Liver (tissue), 9 donors: ENCODE results near the gene SF3B5. TPM values are rescaled to one million over a fixed set of nuclear protein-coding genes. Genes with fewer than 3 reads are reported as not detected.

Source experiments
- DNase-seq: peaks from one replicate; pipeline ENCODE4 v3.0.0-alpha.2; 2017; ENCODE audit warnings: low spot score
- H3K27ac ChIP-seq, 2 donors: one replicate each; pipeline ENCODE4 v1.7.0; 2013; ENCODE audit warnings: inconsistent platforms in 2 of 2, low read length in 2 of 2, control low read depth in 1 of 2, low read depth in 1 of 2, mild to moderate bottlenecking in 1 of 2
- H3K27me3 ChIP-seq, 4 donors: one replicate each; pipeline versions ENCODE4 v1.6.1 to v1.7.0; 2013; ENCODE audit warnings: low read length in 3 of 4, inconsistent platforms in 1 of 4, mild to moderate bottlenecking in 1 of 4, moderate library complexity in 1 of 4; ENCODE audit not compliant: control insufficient read depth in 4 of 4, insufficient read depth in 4 of 4
- H3K36me3 ChIP-seq, 4 donors: one replicate each; pipeline versions ENCODE4 v1.6.1 to v1.7.0; 2013; ENCODE audit warnings: low read length in 3 of 4, mild to moderate bottlenecking in 3 of 4, low read depth in 1 of 4, moderate library complexity in 1 of 4; ENCODE audit not compliant: control insufficient read depth in 4 of 4, insufficient read depth in 3 of 4
- H3K4me1 ChIP-seq, 4 donors: one replicate each; pipeline versions ENCODE4 v1.6.1 to v1.7.0; 2013; ENCODE audit warnings: low read length in 3 of 4, mild to moderate bottlenecking in 3 of 4, moderate library complexity in 1 of 4; ENCODE audit not compliant: control insufficient read depth in 4 of 4, insufficient read depth in 4 of 4
- H3K4me3 ChIP-seq, 3 donors: one replicate each; pipeline versions ENCODE4 v1.6.1 to v1.7.0; 2013; ENCODE audit warnings: low read length in 3 of 3, control low read depth in 1 of 3, low read depth in 1 of 3, mild to moderate bottlenecking in 1 of 3
- H3K9ac ChIP-seq, 2 donors: one replicate each; pipeline ENCODE4 v1.7.0; 2013; ENCODE audit warnings: low read length in 2 of 2, mild to moderate bottlenecking in 2 of 2, moderate library complexity in 2 of 2, control low read depth in 1 of 2, low read depth in 1 of 2
- H3K9me3 ChIP-seq, 4 donors: one replicate each; pipeline versions ENCODE4 v1.6.1 to v1.7.0; 2013; ENCODE audit warnings: low read length in 3 of 4; ENCODE audit not compliant: control insufficient read depth in 4 of 4
- EGR1 ChIP-seq, 2 donors: IDR thresholded peaks; 2 replicates each; pipeline ENCODE4 v1.6.1; 2016 to 2018; ENCODE audit warnings: antibody characterized with exemption in 2 of 2, low read depth in 2 of 2
- FOXA1 ChIP-seq: IDR thresholded peaks from 2 replicates; pipeline ENCODE4 v1.6.1; 2016; ENCODE audit warnings: antibody characterized with exemption
- FOXA2 ChIP-seq: IDR thresholded peaks from 2 replicates; pipeline ENCODE4 v1.6.1; 2016; ENCODE audit warnings: antibody characterized with exemption
- GABPA ChIP-seq, 2 donors: IDR thresholded peaks in 1 of 2; conservative IDR thresholded peaks in 1 of 2; 2 replicates each; pipeline ENCODE4 v1.6.1; 2016; ENCODE audit warnings: antibody characterized with exemption in 2 of 2, mild to moderate bottlenecking in 1 of 2, moderate library complexity in 1 of 2
- HNF4A ChIP-seq, 2 donors: conservative IDR thresholded peaks; 2 replicates each; pipeline ENCODE4 v1.6.1; 2016; ENCODE audit warnings: antibody characterized with exemption in 2 of 2, mild to moderate bottlenecking in 2 of 2
- HNF4G ChIP-seq: IDR thresholded peaks from 2 replicates; pipeline ENCODE4 v1.6.1; 2016; ENCODE audit warnings: antibody characterized with exemption
- JUND ChIP-seq, 2 donors: IDR thresholded peaks; 2 replicates each; pipeline ENCODE4 v1.6.1; 2016; ENCODE audit warnings: antibody characterized with exemption in 2 of 2
- NR2F2 ChIP-seq: IDR thresholded peaks from 2 replicates; pipeline ENCODE4 v1.6.1; 2016; ENCODE audit warnings: antibody characterized with exemption
- RAD21 ChIP-seq, 2 donors: IDR thresholded peaks; 2 replicates each; pipeline ENCODE4 v1.6.1; 2016; ENCODE audit warnings: antibody characterized with exemption in 2 of 2, mild to moderate bottlenecking in 2 of 2
- RXRA ChIP-seq, 2 donors: IDR thresholded peaks; 2 replicates each; pipeline ENCODE4 v1.6.1; 2017 to 2018; ENCODE audit warnings: antibody characterized with exemption in 2 of 2, mild to moderate bottlenecking in 1 of 2
- TAF1 ChIP-seq: conservative IDR thresholded peaks from 2 replicates; pipeline ENCODE4 v1.6.1; 2016; ENCODE audit warnings: antibody characterized with exemption, mild to moderate bottlenecking
- YY1 ChIP-seq: IDR thresholded peaks from 2 replicates; pipeline ENCODE4 v1.6.1; 2016; ENCODE audit warnings: antibody characterized with exemption, mild to moderate bottlenecking
- WGBS: extraction: QIAGEN DNeasy Blood & Tissue Kit; methylation state at CpG from one replicate; pipeline ENCODE4 v1.1.7; 2013; 5-methylcytosine and 5-hydroxymethylcytosine counted together
- polyA plus RNA-seq, 2 donors: library from polyadenylated mRNA; stranded (reverse) in 1 of 2; unstranded in 1 of 2; fragments of 200-250 nt in 1 of 2; fragments of >200 nt in 1 of 2; fragmentation: Nextera tagmentation in 1 of 2; extraction: Ambion mirVana in 1 of 2; gene quantifications; one replicate each; pipeline versions ENCODE4 v1.2.1 to v1.2.3, GENCODE V29; 2013 to 2015
- total RNA-seq, 2 donors: library from RNA; depleted of rRNA; stranded (reverse); fragments of >200 nt; gene quantifications; one replicate each; pipeline ENCODE4 v1.2.3, GENCODE V29; 2014
- TF ChIP-seq, protein P1 (sequence below): IDR thresholded peaks from 2 replicates; pipeline ENCODE4 v1.6.1; 2016; ENCODE audit warnings: antibody characterized with exemption, mild to moderate bottlenecking
- TF ChIP-seq, protein P2 (sequence below): IDR thresholded peaks from 2 replicates; pipeline ENCODE4 v1.6.1; 2016; ENCODE audit warnings: antibody characterized with exemption
- TF ChIP-seq, protein P3 (sequence below): IDR thresholded peaks from 2 replicates; pipeline ENCODE4 v1.6.1; 2016; ENCODE audit warnings: antibody characterized with exemption
- TF ChIP-seq, protein P4 (sequence below): fragments of 150-350 bp; IDR thresholded peaks from 2 replicates; pipeline ENCODE4 v1.5.1; 2017; ENCODE audit warnings: improper control_type of control experiment, low read depth, low read length; ENCODE audit not compliant: missing input control
- donor health status: healthy.
- donor health status: healthy.
- donor health status: healthy.
- donor health status: healthy.
- donor health status: healthy.

The SF3B5 gene
- total and polyA plus RNA-seq, 4 donors, result 51.8 to 178 (median 96.9) TPM

DNA sequence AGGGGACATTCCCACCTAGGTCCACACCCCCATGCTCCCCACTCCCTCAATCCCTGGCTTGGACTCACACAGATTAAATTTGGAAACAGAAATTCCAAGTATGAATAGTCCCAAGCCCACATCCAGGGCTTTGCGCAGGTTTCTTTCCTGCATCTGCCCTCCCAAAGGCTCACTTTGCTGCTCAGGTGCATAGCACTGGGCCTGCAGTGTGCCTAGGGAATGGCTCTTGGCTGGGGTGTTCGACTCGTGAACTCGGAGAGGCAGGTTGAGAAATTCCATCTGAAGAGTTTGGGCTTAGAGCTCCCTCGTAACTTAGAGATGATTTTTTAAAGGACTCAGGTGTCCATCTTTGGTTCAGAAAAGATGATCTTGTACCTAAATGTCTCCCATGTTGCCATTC is 14.8 kb upstream of the SF3B5 start (continued):
- TF ChIP-seq, protein P1, sequence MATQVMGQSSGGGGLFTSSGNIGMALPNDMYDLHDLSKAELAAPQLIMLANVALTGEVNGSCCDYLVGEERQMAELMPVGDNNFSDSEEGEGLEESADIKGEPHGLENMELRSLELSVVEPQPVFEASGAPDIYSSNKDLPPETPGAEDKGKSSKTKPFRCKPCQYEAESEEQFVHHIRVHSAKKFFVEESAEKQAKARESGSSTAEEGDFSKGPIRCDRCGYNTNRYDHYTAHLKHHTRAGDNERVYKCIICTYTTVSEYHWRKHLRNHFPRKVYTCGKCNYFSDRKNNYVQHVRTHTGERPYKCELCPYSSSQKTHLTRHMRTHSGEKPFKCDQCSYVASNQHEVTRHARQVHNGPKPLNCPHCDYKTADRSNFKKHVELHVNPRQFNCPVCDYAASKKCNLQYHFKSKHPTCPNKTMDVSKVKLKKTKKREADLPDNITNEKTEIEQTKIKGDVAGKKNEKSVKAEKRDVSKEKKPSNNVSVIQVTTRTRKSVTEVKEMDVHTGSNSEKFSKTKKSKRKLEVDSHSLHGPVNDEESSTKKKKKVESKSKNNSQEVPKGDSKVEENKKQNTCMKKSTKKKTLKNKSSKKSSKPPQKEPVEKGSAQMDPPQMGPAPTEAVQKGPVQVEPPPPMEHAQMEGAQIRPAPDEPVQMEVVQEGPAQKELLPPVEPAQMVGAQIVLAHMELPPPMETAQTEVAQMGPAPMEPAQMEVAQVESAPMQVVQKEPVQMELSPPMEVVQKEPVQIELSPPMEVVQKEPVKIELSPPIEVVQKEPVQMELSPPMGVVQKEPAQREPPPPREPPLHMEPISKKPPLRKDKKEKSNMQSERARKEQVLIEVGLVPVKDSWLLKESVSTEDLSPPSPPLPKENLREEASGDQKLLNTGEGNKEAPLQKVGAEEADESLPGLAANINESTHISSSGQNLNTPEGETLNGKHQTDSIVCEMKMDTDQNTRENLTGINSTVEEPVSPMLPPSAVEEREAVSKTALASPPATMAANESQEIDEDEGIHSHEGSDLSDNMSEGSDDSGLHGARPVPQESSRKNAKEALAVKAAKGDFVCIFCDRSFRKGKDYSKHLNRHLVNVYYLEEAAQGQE, result no peak
- TF ChIP-seq HNF4A (conservative IDR thresholded peaks at IDR 0.05), result no peak

DNA sequence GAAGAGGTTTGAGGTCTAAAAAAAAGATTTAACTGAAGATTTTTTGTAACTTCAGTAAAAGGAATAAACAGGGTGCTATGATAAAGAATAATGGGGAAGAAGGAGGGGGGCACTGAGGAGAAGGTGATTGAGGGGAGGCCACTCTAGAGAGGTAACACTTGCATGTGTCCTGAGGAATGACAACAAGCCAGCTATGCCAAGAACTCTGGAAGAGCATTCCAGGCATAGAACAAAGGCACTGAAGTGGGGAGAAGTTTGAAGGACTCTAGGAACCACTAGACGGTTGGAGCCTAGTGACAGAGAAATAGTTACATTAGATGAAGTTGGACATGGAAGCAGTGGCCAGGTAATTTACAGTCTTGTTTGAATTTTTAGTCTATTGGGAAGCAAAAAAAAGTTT is 10.8 kb upstream of the SF3B5 start:
- 86% methylated on average over 1 of the region's 1 CpG for WGBS
- Histone ChIP-seq H3K36me3 (no peaks in the 10 kb centered on the region), H3K27me3 (no peaks in the 10 kb centered on the region), H3K9ac (no peak overlapping the region), H3K4me1 (no peaks in the 10 kb centered on the region), H3K9me3 (no peaks in the 10 kb centered on the region), H3K27ac (no peak overlapping the region), H3K4me3 (no peak overlapping the region)
- DNase-seq, result no peak
- TF ChIP-seq EGR1 (IDR thresholded peaks at IDR 0.05; ENCODE audit: low read depth in 2 of 2) (no peak), FOXA2 (no peak), JUND (IDR thresholded peaks at IDR 0.05) (no peak), NR2F2 (no peak), HNF4G (no peak), YY1 (no peak), TAF1 (no peak), RXRA (IDR thresholded peaks at IDR 0.05) (no peak), RAD21 (IDR thresholded peaks at IDR 0.05) (no peak)
- TF ChIP-seq, protein P1, result no peak
- TF ChIP-seq, protein P2, sequence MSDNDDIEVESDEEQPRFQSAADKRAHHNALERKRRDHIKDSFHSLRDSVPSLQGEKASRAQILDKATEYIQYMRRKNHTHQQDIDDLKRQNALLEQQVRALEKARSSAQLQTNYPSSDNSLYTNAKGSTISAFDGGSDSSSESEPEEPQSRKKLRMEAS, result no peak
- TF ChIP-seq, protein P3, sequence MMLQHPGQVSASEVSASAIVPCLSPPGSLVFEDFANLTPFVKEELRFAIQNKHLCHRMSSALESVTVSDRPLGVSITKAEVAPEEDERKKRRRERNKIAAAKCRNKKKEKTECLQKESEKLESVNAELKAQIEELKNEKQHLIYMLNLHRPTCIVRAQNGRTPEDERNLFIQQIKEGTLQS, result no peak

DNA sequence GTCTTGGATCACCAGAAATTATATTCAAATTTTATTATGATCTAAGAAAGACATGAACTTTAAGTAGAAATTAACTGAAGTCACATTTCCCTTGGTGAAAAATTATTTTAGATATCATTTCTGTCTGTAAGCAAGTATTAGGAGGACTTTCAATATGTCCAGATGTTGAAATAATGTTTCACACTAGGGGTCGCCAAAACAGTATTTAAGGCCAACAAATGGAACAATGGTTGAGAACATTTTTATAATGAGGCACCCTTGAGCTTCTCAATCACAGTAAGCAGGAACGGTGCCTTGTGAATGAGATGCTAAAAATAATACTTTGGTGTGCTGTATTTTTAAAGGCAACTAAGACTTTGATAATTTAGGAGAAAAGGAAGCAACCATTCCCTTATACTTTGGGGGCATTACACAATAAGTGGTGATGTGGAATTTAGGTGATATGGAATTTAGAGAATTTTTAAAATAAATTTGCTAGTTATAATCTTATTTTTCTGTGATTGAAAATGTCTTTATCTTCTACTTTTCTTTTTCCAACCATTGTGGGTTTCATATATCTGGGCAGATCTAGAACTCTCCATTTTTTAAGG is 9.6 kb upstream of the SF3B5 start:
- Histone ChIP-seq H3K9ac (no peak overlapping the region), H3K4me1 (no peaks in the 10 kb centered on the region), H3K36me3 (no peaks in the 10 kb centered on the region), H3K9me3 (no peaks in the 10 kb centered on the region), H3K27me3 (no peaks in the 10 kb centered on the region), H3K27ac (no peak overlapping the region), H3K4me3 (no peak overlapping the region)
- WGBS, result 1% methylated on average over 2 of the region's 2 CpGs
- DNase-seq, result no peak
- TF ChIP-seq RAD21 (IDR thresholded peaks at IDR 0.05), result peak; percentile 97 to 98
- TF ChIP-seq NR2F2, result no peak
- TF ChIP-seq, protein P3, result no peak
- TF ChIP-seq YY1, result peak; percentile 44
- TF ChIP-seq FOXA1, result no peak
- TF ChIP-seq, protein P1, result no peak
- TF ChIP-seq HNF4A (conservative IDR thresholded peaks at IDR 0.05), result peak in 1 of 2 donors; percentile 12
- TF ChIP-seq EGR1 (IDR thresholded peaks at IDR 0.05; ENCODE audit: low read depth in 2 of 2), result no peak
- TF ChIP-seq JUND (IDR thresholded peaks at IDR 0.05), result no peak
- no peak for TF ChIP-seq HNF4G
- TF ChIP-seq, protein P4, sequence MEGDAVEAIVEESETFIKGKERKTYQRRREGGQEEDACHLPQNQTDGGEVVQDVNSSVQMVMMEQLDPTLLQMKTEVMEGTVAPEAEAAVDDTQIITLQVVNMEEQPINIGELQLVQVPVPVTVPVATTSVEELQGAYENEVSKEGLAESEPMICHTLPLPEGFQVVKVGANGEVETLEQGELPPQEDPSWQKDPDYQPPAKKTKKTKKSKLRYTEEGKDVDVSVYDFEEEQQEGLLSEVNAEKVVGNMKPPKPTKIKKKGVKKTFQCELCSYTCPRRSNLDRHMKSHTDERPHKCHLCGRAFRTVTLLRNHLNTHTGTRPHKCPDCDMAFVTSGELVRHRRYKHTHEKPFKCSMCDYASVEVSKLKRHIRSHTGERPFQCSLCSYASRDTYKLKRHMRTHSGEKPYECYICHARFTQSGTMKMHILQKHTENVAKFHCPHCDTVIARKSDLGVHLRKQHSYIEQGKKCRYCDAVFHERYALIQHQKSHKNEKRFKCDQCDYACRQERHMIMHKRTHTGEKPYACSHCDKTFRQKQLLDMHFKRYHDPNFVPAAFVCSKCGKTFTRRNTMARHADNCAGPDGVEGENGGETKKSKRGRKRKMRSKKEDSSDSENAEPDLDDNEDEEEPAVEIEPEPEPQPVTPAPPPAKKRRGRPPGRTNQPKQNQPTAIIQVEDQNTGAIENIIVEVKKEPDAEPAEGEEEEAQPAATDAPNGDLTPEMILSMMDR, result peak; percentile 68
- TF ChIP-seq GABPA (IDR thresholded peaks at IDR 0.05 in 1 of 2, conservative IDR thresholded peaks at IDR 0.05 in 1 of 2), result no peak
